GM21423 (cell line): ENCODE measurements around the gene SPOCK1.

Experiments
- ATAC-seq: cut with Tn5 transposase; IDR thresholded peaks from one replicate; pipeline ENCODE4 v1.9.1; 2021; ENCODE audit warnings: mild to moderate bottlenecking, moderate library complexity; ENCODE audit not compliant: unreplicated experiment

The SPOCK1 gene

DNA sequence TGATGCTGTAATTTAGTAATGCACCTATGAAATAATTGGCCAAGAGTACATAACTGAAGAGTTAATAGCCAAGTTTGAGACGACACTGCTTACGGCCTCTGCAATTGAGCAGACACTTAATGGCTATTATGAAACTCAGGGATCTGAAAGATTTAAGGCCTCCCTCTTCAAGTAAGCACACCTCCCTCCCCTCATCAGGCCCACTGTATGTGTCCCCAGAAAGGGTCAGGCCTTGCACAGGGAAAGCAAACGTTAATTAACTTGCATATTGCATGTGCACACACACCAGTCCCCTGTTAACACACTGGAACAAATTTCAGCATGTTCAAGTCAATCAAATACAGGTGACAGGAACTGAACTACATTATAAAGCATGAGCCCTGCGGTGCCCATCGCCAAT is 163.6 kb downstream of the SPOCK1 start:
- ATAC-seq: no peak

DNA sequence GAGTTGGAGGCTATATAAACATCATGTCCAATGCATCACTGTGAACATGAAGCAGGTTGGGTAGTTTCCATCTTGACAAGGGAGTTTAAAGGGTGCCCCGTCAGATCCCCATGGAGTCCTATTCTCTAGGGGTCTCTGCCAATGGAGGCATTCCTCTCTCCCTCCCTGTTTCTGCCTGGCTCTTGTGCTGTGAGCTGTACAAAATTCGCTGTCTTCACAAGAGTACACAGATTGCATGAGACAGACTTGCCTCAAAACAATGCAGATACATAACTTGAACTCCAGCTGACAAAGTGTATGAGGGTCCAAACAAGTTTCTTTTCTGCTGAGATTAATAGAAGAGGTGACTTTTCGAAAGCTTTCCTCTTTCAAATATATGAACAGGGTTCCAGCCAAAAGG is 165.2 kb downstream of the SPOCK1 start:
- no peak for ATAC-seq

- ATAC-seq: no peak
Observed at GRCh38 chr5:137333475-137333874, 165.7 kb downstream of the SPOCK1 start.

- ATAC-seq: no peak
Observed at GRCh38 chr5:137332296-137332695, 166.8 kb downstream of the SPOCK1 start.

DNA sequence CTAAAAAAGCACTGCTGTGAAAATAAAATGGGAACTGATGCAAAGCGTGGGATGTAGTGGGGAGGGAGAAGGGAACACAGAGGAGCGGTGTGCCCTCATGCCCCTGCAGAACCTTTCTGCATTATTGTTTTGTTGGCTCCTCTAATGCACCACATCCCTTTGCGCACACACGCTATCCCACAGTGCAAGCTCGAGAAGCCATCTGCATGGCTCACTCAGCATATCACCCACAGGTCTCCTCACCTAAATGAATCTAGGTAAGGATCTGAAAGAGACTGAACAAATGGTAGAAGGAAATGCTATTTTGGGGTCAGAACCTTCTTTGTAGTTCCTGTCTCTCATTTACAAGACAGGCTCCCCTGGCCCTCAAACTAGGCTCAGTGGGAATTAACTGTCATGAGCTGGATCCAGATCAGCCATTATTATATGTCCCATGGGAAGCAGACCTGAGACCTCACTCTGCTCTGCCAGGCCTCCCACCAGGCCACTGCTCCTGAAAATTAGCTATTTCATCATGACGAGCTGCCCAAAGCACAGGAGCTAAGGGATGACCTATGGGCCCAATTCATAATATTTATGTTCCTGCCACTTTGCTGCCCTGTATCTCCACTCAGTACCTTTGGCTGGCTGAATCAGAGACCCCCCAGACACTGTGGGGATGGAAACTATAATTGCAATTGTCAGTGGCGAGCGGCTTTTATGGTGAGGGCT is 169.4 kb downstream of the SPOCK1 start:
- ATAC-seq: no peak

DNA sequence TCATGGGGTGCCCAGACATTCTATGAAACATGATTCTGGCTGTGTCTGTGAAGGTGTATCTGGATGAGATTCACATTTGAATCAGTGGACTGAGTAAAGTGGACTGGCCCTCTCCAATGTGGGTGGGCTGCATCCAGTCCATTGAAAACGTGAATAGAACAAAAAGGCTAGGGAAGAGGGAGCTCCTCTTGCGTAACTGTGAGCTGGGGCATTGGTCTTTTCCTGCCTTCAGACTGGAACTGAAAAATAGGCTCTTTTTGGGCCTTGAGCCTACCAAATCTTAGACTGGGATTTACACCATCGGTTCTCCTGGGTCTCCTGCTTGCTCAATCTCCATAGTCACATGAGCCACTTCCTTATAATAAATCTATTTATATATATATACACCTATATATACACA is 170.1 kb downstream of the SPOCK1 start:
- ATAC-seq: no peak

- ATAC-seq: no peak
Observed at GRCh38 chr5:137328463-137328862, 170.7 kb downstream of the SPOCK1 start.

- no peak for ATAC-seq
Observed at GRCh38 chr5:137325721-137326120, 173.4 kb downstream of the SPOCK1 start.

DNA sequence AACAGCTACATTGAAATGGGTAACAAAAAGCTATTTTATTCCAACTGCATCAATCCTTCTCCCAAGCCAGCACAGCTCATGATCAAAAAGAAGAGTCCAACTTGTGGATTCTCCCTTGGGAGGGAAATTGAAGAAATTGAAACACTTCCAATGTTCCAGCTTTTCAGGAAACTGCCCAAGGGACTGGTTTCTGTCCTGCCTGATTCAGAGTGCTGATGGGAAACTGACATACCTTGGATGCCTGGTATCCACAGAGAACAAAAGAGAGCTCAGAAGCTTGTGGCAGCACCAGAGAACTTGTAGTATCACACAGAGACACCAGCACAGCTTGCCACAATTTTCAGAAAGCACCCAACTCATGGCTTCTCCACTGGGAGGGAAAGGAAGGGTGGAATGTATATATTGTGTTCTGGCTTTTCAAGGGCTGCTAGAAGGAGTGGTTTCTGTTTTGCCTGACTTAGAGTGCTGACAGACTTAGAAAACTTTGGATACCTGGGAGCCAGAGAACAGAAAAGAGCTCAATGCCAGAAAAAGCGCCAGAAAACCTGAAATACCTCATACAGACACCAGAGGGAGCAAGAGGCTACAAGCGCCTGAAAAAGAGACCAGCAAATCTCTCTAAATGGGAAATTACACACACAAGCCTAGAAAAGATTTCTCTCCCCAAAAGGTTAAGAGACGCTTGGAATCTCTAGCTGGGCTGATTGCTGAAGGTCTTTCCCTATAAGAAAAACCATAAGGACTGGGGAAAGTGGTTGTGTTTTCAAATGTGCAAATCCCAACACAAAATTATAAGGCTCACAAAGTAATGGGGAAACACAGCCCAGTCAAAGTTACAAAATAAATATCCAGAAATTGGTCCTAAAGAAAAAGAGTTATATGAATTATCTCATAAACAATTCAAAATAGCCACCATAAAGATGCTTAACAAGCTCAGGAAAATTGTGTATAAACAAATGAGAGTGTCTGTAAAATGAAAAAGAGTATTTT is 178.8 kb downstream of the SPOCK1 start:
- ATAC-seq: no peak

DNA sequence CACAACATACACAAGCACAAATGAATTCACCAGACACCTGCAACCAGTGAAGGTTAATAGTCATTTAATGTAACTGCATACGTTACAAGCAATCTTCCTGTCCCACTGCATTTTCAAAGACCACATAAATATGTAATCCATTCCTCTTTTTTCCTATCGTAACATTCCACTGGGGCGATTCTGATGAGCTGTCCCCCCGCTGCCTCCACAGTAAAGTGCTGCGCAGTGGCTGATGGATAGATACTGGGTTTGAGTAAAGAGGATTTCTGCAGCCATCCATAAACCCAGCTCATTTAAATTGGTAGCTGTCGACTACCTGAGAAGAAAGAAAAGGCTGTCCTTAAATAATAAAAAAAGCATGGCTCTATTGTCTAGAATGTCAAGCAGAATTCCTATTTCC is 181.1 kb downstream of the SPOCK1 start:
- no peak for ATAC-seq

- no peak for ATAC-seq
Observed at GRCh38 chr5:137316346-137316736, 182.8 kb downstream of the SPOCK1 start.

DNA sequence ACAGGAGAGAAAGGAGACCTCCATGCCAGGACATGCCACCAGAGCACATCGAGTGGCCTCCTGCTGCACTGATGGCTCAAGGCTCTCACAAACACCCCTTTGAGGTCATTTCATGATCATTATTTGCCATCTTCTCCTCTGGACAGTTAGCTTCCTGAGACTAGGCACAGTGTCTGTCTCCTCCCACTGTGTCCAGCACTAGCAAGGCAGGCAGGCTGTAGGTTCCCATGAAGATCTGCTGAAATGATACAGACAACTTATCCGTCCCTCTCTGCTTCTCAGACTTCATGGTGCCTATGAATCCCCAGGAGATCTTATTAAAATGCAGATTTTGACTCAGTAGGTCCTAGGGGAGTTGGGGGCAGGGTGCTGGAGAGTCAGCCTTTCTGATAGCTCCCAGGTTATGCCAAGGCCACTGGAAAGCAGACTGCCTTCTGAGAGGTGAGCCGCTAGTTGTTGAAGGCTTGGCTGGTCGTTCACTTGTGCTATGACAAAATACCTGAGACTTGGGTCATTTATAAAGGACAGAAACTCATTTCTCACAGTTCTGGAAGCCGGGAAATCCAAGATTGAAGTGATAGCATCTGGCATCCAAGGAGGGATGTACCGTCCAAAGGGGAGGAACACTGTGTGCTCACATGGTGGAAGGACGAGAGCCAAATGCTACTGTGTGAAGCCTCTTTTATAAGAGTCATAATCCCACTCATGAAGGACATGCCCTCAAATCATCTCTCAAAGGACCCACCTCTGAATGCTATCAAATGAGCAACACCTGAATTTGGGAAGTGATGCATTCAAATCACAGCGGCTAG is 183.4 kb downstream of the SPOCK1 start:
- ATAC-seq: no peak

- ATAC-seq: no peak
Observed at GRCh38 chr5:137315109-137315508, 184.0 kb downstream of the SPOCK1 start.

GRCh38 chr5:137313526-137314175 is 185.5 kb downstream of the SPOCK1 start:
- no peak for ATAC-seq

- no peak for ATAC-seq
Observed at GRCh38 chr5:137312011-137312410, 187.1 kb downstream of the SPOCK1 start.

- ATAC-seq: no peak
Observed at GRCh38 chr5:137310051-137310730, 188.9 kb downstream of the SPOCK1 start.

DNA sequence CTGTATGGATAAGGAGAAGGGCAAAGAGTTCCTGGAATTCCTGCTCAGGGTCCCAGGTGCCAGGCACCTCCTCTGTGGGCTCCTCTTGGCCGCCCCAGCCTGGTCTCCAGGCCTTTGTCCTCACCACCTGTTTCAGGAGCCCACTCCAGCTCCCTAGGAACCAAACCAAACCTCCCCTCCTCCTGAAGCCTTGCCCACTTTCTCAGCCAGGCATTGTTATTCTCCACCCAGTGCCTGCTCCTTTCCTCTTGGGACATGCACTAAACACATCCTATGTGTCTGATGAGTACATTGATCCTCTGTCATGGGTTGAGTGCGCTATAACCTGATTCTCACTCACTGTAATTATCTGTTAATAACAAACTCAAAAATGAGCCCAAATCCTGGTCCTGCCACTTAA is 189.8 kb downstream of the SPOCK1 start:
- ATAC-seq: no peak

DNA sequence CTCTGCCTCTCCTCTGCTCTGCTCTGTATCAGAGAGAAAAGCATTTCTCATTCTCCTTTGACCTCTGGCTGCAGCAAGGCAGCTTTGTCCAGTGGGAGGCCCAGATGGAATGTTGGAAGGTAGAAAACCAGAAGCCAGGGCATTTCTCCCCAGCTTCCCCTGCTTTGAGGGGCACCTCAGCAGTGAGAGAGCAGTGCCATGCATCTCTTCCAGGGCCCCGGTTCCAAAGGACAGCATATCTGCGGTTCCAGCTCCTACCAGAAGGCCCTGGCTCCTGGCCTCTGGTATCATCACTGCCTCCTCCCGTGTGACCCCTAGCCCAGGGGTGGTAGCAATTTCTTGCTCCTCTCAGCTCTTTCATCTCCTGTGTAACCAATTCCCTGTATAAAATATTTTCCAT is 190.8 kb downstream of the SPOCK1 start:
- ATAC-seq: no peak

DNA sequence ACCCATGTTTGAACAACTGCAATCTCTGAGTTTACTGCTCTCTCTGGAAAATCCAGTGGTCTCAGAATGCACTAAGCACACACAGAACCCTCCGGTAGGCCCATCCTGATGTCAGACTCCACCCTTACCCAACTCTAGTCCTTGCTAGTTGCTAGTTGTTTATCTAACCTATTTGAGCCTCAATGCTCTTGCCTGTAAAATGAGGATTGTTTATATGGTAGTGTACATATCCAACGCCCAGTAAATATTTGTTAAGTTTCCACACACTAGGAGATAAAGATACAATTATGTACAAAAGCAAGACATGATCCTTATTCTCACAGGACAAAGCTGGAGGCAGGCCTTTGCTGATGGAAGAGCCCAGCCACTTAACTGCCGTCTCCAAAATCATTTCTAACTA is 192.2 kb downstream of the SPOCK1 start:
- ATAC-seq: no peak

DNA sequence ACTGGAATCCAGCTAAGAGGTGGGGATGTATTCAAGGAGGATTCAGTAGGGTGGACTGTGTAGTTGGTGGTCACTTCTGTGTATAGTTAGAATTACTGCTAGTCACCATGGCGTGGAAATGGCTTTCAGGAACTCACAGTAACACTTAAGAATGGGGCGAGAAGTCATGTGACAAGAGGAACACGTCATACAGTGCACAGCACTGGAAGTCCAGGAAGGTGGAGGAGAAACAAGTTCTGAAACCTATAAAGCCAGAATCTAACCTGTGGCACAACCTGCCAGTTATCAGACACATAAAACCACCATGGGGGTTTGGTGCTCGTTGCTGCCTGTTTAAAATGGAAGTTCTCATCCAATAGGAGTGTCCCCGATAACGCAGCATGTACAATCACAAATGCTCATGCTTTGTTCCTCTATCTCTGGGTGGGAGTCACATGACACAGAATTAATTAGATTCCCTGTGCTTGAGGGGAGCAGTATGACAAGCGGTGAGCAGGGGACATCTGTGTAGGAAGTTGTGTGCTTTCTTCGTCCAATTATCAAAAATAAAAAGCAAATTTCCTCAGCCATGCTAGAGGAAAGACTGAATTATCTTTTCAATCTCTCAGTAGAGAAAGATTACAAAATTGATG is 193.0 kb downstream of the SPOCK1 start:
- ATAC-seq: no peak
